ENCODE data around the gene LDLRAD4.

LDLRAD4 gene

DNA sequence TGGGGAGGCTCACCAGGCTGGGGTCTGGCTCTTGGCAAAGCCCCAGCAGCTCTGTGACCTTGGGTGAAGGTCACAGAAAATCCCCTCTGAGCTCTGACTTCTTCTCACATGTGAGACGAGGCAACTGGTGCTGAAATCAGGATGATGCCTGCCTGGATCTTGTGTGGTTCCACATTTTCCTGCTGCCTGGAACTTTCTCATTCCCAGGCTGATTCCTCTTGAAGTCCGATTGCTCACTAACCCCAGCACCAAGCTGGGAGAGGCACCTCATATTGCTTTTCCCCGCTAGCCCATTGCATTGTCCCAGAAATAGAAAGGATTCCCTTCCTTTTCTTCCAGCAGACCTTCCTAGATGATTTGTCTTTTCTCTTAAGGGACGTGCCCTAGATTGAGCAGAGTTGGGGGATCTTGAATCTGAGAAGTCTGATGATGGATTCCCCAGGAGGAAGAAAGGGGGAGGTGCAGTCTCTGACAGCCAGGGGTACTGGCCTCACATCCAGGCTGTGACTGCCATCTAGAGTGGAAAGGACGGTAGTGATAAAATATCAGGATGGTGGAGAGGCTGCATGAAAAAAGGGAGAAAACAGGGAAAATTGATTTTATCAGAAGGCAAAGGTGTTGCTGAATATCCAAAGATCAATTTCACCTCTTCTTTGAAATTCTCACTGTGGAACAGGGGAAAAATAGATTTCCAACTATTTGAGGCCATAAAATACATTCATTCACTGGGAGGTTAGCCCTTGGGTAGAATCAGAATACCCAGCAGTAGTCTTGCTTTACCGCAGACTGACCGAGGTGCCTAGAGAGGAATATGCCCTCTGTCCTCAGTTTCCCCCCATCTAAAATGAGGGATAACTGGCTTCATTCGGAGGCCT lies 411.5 kb downstream of the LDLRAD4 start:
- DNase-seq (ENCODE audit: low read depth in 3 of 3): peak; percentile 28 to 38 (median 37)

DNA sequence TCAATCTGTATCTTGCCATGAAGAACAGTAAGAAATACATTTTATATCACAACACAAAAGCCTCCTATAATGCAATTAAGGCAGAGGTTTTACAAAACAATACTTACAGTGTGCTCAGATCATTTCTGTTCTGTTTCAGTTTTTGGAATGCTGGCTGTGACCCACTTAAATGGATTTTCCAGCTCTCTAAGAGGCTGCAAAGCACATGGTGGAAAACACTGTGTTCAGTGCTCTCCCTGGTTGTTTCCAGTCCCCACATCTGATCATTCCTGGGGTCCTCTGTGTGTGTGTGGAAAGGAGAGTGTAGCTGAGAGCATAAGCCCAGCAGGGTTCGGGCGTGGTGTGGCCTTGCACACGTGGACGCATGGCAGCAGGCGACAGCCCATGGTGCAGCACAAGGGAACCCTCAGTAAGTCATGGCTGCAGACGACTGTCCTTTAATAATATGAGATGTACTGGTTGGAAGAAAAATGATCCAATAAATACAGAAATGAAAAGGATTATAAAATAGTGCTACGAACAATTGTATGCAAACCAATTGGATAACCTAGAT lies 412.2 kb downstream of the LDLRAD4 start:
- DNase-seq (ENCODE audit: low read depth in 3 of 3): no peak

- no peak for DNase-seq (ENCODE audit: low read depth in 3 of 3)
Measured at GRCh38 chr18:13633700-13634099, 415.1 kb downstream of the LDLRAD4 start.

DNA sequence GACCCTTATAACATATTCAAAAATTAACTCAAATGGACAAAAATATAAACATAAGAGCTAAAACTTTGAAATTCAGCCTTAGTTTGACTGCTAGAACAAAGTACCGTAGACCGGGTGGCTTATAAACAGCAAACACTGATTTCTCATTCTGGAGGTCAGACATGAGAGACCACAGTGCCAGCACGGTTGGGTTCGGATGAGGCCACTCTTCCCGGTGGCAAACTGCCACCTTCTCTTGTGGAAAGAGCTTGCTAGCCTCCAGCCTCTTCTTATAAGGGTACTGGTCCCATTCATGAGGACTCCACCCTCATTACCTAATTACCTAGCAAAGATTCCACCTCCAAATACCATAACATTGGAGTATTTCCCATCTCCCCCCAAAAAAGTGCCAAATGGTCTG lies 416.5 kb downstream of the LDLRAD4 start:
- DNase-seq (ENCODE audit: low read depth in 3 of 3): no peak

GRCh38 chr18:13638719-13639595 lies 420.4 kb downstream of the LDLRAD4 start:
- no peak for DNase-seq (ENCODE audit: low read depth in 3 of 3)

GRCh38 chr18:13640266-13640860 lies 421.8 kb downstream of the LDLRAD4 start:
- DNase-seq (ENCODE audit: low read depth in 3 of 3): no peak

DNA sequence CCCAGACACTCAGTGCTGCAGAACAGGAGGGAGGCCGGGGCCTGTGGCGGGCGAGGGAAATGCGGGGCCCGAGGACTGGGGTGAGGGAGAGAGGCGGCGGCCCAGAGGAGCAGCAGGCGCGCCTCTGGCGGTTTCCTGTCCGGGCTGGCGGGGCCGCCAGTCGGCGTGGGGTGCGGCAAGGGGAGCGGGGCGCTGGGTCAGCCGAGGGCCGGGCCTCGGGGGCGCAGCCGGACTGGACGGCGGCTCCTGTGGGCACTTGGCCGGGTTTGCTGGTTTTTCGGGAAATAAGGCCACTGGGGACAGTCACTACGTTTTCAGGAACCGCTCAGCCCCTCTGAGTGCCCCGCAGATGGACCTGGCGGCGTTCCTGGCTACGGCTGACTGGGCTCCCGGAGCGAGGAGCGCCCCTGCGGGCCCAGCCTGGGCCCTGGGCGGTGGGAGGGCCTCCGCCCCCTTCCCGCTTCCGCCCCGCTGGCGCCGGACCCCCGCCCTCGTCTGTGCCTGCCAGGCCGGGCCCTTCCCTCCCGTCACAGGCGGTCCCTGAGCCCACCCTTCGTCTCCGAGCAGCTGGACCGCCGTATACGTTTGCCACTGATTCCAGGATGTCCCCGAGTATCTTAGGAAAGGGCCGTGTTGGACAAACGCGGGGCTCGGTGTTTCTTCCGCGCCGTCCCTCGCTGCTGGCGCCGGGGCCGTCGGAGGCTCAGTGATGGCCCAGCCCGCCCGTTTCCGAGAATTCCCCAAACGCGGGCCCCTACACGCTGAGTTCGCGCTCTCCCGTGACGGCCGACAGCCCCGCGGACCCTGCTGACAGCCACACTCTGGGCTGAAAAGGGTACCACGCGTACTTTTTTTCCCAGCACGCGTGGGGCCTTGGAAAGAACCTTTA lies 423.2 kb downstream of the LDLRAD4 start:
- no peak for DNase-seq (ENCODE audit: low read depth in 3 of 3)

DNA sequence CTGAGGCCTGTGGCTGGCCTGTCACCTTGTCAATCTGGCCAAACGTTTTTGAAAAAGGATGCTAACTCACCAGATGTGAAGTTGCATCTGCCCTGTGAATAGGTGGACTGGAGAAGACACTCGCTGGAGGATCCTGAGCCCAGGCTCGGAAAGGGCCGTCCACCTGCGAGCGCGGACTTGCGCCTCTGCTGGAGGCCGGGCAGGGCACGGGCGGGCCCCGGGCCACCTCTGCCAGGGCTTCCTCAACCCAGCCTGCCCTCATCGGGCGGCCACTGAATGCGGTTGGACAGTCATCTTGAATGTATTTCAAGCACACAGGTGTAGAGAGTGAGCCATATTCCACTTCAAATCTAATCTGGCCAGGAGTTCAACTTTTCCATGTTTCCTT lies 423.9 kb downstream of the LDLRAD4 start:
- no peak for DNase-seq (ENCODE audit: low read depth in 3 of 3)

GRCh38 chr18:13643261-13643751 lies 424.7 kb downstream of the LDLRAD4 start:
- DNase-seq (ENCODE audit: low read depth in 3 of 3): no peak

GRCh38 chr18:13645093-13645492 lies 426.5 kb downstream of the LDLRAD4 start:
- no peak for DNase-seq (ENCODE audit: low read depth in 3 of 3)

GRCh38 chr18:13646633-13647032 lies 428.1 kb downstream of the LDLRAD4 start:
- DNase-seq (ENCODE audit: low read depth in 3 of 3): no peak

DNA sequence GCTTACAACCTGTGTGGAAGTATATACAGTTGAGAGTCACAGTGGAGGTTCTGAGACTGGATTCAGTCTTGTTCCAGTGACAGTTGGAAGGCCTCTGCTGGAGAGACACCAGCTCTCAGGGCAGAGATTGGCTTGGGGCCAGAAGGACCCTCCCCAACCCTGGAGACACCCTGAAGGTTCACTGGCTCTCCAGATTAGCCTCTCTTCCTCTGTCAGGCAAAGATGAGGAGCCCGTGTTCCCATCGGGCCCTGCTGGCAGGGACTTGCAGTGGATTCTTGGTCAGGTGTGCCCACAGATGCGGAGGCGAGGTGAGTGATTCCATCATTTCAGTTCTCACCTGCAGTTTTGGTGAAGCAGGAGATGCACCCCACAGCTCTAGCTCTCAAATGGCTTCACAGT lies 429.2 kb downstream of the LDLRAD4 start:
- no peak for DNase-seq (ENCODE audit: low read depth in 3 of 3)

- DNase-seq (ENCODE audit: low read depth in 3 of 3): no peak
Measured at GRCh38 chr18:13649397-13650390, 431.1 kb downstream of the LDLRAD4 start.

GRCh38 chr18:13653746-13654433 lies 435.3 kb downstream of the LDLRAD4 start:
- DNase-seq (ENCODE audit: low read depth in 3 of 3): no peak

- no peak for DNase-seq (ENCODE audit: low read depth in 3 of 3)
Measured at GRCh38 chr18:13657974-13658373, 439.4 kb downstream of the LDLRAD4 start.

DNA sequence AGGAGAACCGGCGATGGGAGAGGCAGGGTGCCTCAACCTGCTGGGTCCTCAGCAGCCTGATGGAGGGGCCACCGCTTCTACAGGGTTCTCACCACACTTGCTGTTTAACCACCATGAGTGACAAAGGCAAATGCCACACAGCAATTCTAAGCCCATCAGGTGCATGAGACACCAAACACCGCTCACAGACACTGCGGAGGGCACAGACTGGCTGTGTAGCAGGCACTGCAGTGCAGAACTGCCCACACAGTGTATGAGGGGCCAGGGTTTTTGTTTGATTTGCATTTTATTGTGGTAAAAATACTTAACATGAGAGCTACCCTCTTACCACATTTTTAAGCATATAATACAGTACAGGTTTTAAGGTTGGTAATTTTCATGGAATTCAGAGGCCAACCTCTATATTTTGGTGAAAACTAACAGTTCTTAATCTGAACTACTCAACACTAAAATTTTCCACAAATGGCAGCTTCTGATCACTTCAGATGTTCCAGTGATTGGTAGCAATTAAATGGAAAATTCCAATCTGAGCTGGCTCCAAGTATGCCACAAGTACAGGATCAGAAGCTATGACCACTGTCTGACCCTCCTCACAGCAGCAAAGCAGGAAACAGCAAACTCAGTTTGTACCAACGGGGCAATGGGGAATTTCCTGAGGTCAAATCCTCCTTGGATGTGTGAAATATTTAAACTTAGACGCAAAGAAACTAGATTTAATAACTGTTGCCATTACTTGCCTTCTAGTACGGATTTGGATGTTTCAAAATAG lies 440.1 kb downstream of the LDLRAD4 start:
- no peak for DNase-seq (ENCODE audit: low read depth in 3 of 3)

GRCh38 chr18:13660510-13660909 lies 441.9 kb downstream of the LDLRAD4 start:
- no peak for DNase-seq (ENCODE audit: low read depth in 3 of 3)
